Hematopoietic multipotent progenitor cell treated with erythropoietin and hydrocortisone succinate and interleukin-3 and kit ligand, for 15 days (in vitro differentiated cells): ENCODE results near the gene BMP8A.
"Not testable (repeated sequence)": the region's sequence is repeated elsewhere in the genome, so short reads cannot be mapped to it uniquely, and the experiment has no call there.

ENCODE experiments used
- DNase-seq: peaks from one replicate; pipeline ENCODE4 v3.0.0-alpha.2; 2015; ENCODE audit warnings: low spot score

The BMP8A gene

GRCh38 chr1:39483276-39483675, 8.2 kb upstream of the BMP8A start:
- DNase-seq, result no peak

GRCh38 chr1:39484564-39484963, 6.9 kb upstream of the BMP8A start:
- DNase-seq, result no peak

GRCh38 chr1:39485046-39485803, 6.2 kb upstream of the BMP8A start:
- no peak for DNase-seq

- DNase-seq, result no peak
These were observed 3.4 kb upstream of the BMP8A start for GRCh38 chr1:39488012-39488545.

GRCh38 chr1:39488793-39489566, 2.5 kb upstream of the BMP8A start:
- no peak for DNase-seq

- DNase-seq, result no peak
These were observed 1.7 kb upstream of the BMP8A start for GRCh38 chr1:39489567-39490239.

- DNase-seq, result no peak
These were observed 765 bp upstream of the BMP8A start for GRCh38 chr1:39490596-39491145.

GRCh38 chr1:39492118-39493042, 944 bp downstream of the BMP8A start:
- not testable (repeated sequence) for DNase-seq

- DNase-seq, result not testable (repeated sequence)
These were observed 1.8 kb downstream of the BMP8A start for GRCh38 chr1:39493043-39493810.

GRCh38 chr1:39494671-39495410, 3.4 kb downstream of the BMP8A start:
- DNase-seq, result no peak

GRCh38 chr1:39496520-39496919, 5.1 kb downstream of the BMP8A start:
- DNase-seq, result not testable (repeated sequence)

GRCh38 chr1:39497585-39497984, 6.1 kb downstream of the BMP8A start:
- DNase-seq, result no peak

- not testable (repeated sequence) for DNase-seq
These were observed 6.8 kb downstream of the BMP8A start for GRCh38 chr1:39498096-39498710.

GRCh38 chr1:39498821-39499220, 7.4 kb downstream of the BMP8A start:
- DNase-seq, result not testable (repeated sequence)

- no peak for DNase-seq
These were observed 8.2 kb downstream of the BMP8A start for GRCh38 chr1:39499668-39500067.

- no peak for DNase-seq
These were observed 9.5 kb downstream of the BMP8A start for GRCh38 chr1:39500862-39501389.

- no peak for DNase-seq
These were observed 10.2 kb downstream of the BMP8A start for GRCh38 chr1:39501666-39502065.

- not testable (repeated sequence) for DNase-seq
These were observed 13.0 kb downstream of the BMP8A start for GRCh38 chr1:39504436-39504835.

- DNase-seq, result no peak
These were observed 13.9 kb downstream of the BMP8A start for GRCh38 chr1:39505289-39505688.
